ENCODE measurements around the gene KRTAP10-3.

Gene KRTAP10-3

GRCh38 chr21:44519346-44520325, 39.0 kb downstream of the KRTAP10-3 start:
- Histone ChIP-seq H3K27me3 (ENCODE audit: insufficient read depth, low read length) (no peaks in the 10 kb centered on the region), H3K4me1 (ENCODE audit: control insufficient read depth in 1 of 2, insufficient read depth in 2 of 2, low read length in 2 of 2) (peaks cover 3 to 7% of the 10 kb centered on the region in 2 experiments), H2AK5ac (ENCODE audit: low read length) (no peak overlapping the region), H2BK120ac (ENCODE audit: insufficient read depth, low read length, poor library complexity) (no peak overlapping the region), H3K4me3 (ENCODE audit: low read depth, low read length) (no peak overlapping the region), H3K9me3 (ENCODE audit: insufficient read depth, low read depth, low read length) (peaks cover 12% of the 10 kb centered on the region), H4K91ac (ENCODE audit: low read depth, low read length) (no peak overlapping the region), H3K36me3 (ENCODE audit: control insufficient read depth in 1 of 2, insufficient read depth in 2 of 2, low read length in 2 of 2) (no peaks in the 10 kb centered on the region), H4K8ac (ENCODE audit: low read depth, low read length) (no peak overlapping the region), H3K18ac (ENCODE audit: low read length) (no peak overlapping the region), H3K79me1 (ENCODE audit: low read length) (no peaks in the 10 kb centered on the region), H3K9ac (ENCODE audit: low read length) (no peak overlapping the region), H4K12ac (ENCODE audit: low read depth, low read length) (no peak overlapping the region), H3K14ac (ENCODE audit: low read length) (no peak overlapping the region), H2BK5ac (ENCODE audit: low read depth, low read length, poor library complexity) (no peak overlapping the region), H3K4ac (ENCODE audit: low read depth, low read length) (no peak overlapping the region), H2AFZ (ENCODE audit: insufficient read depth, low read length, poor library complexity) (no peak overlapping the region), H3K4me2 (ENCODE audit: low read length) (no peak overlapping the region), H2BK12ac (ENCODE audit: low read length) (no peak overlapping the region), H3K79me2 (ENCODE audit: control insufficient read depth, insufficient read depth, low read length, poor library complexity) (no peaks in the 10 kb centered on the region), H3K23ac (ENCODE audit: low read length) (no peak overlapping the region), H3K27ac (ENCODE audit: low read depth, low read length) (no peak overlapping the region)
- DNase-seq = no peak
- WGBS (ENCODE audit: extremely low coverage, insufficient coverage, insufficient read length) = no CpG with 5 or more reads among the region's 28 CpGs

- Histone ChIP-seq H3K4me1 (ENCODE audit: control insufficient read depth in 1 of 2, insufficient read depth in 2 of 2, low read length in 2 of 2) (peaks cover 3 to 7% of the 10 kb centered on the region in 2 experiments), H3K27me3 (ENCODE audit: insufficient read depth, low read length) (no peaks in the 10 kb centered on the region), H3K9ac (ENCODE audit: low read length) (no peak overlapping the region), H3K4me2 (ENCODE audit: low read length) (no peak overlapping the region), H3K4me3 (ENCODE audit: low read depth, low read length) (no peak overlapping the region), H2BK5ac (ENCODE audit: low read depth, low read length, poor library complexity) (no peak overlapping the region), H3K23ac (ENCODE audit: low read length) (no peak overlapping the region), H2BK12ac (ENCODE audit: low read length) (no peak overlapping the region), H3K27ac (ENCODE audit: low read depth, low read length) (no peak overlapping the region), H4K8ac (ENCODE audit: low read depth, low read length) (no peak overlapping the region), H3K79me1 (ENCODE audit: low read length) (no peaks in the 10 kb centered on the region), H2AK5ac (ENCODE audit: low read length) (no peak overlapping the region), H4K91ac (ENCODE audit: low read depth, low read length) (no peak overlapping the region), H2BK120ac (ENCODE audit: insufficient read depth, low read length, poor library complexity) (no peak overlapping the region), H3K36me3 (ENCODE audit: control insufficient read depth in 1 of 2, insufficient read depth in 2 of 2, low read length in 2 of 2) (no peaks in the 10 kb centered on the region), H3K4ac (ENCODE audit: low read depth, low read length) (no peak overlapping the region), H3K18ac (ENCODE audit: low read length) (no peak overlapping the region), H3K14ac (ENCODE audit: low read length) (no peak overlapping the region), H3K9me3 (ENCODE audit: insufficient read depth, low read depth, low read length) (peaks cover 12% of the 10 kb centered on the region), H2AFZ (ENCODE audit: insufficient read depth, low read length, poor library complexity) (no peak overlapping the region), H3K79me2 (ENCODE audit: control insufficient read depth, insufficient read depth, low read length, poor library complexity) (no peaks in the 10 kb centered on the region), H4K12ac (ENCODE audit: low read depth, low read length) (no peak overlapping the region)
- peak; percentile 45 to 57 for DNase-seq
- no CpG with 5 or more reads among the region's 12 CpGs for WGBS (ENCODE audit: extremely low coverage, insufficient coverage, insufficient read length)
Observed at GRCh38 chr21:44518686-44519085, 39.9 kb downstream of the KRTAP10-3 start.

- Histone ChIP-seq H3K4me2 (ENCODE audit: low read length) (no peak overlapping the region), H4K12ac (ENCODE audit: low read depth, low read length) (no peak overlapping the region), H2BK12ac (ENCODE audit: low read length) (no peak overlapping the region), H3K4me3 (ENCODE audit: low read depth, low read length) (no peak overlapping the region), H3K36me3 (ENCODE audit: control insufficient read depth in 1 of 2, insufficient read depth in 2 of 2, low read length in 2 of 2) (no peaks in the 10 kb centered on the region), H2BK120ac (ENCODE audit: insufficient read depth, low read length, poor library complexity) (no peak overlapping the region), H3K9me3 (ENCODE audit: insufficient read depth, low read depth, low read length) (peaks cover 12% of the 10 kb centered on the region), H3K79me2 (ENCODE audit: control insufficient read depth, insufficient read depth, low read length, poor library complexity) (no peaks in the 10 kb centered on the region), H3K4me1 (ENCODE audit: control insufficient read depth in 1 of 2, insufficient read depth in 2 of 2, low read length in 2 of 2) (peaks cover 3 to 7% of the 10 kb centered on the region in 2 experiments), H2AK5ac (ENCODE audit: low read length) (no peak overlapping the region), H3K4ac (ENCODE audit: low read depth, low read length) (no peak overlapping the region), H3K23ac (ENCODE audit: low read length) (no peak overlapping the region), H4K91ac (ENCODE audit: low read depth, low read length) (no peak overlapping the region), H3K14ac (ENCODE audit: low read length) (no peak overlapping the region), H2AFZ (ENCODE audit: insufficient read depth, low read length, poor library complexity) (no peak overlapping the region), H3K9ac (ENCODE audit: low read length) (no peak overlapping the region), H4K8ac (ENCODE audit: low read depth, low read length) (no peak overlapping the region), H3K79me1 (ENCODE audit: low read length) (no peaks in the 10 kb centered on the region), H3K27me3 (ENCODE audit: insufficient read depth, low read length) (no peaks in the 10 kb centered on the region), H3K18ac (ENCODE audit: low read length) (no peak overlapping the region), H2BK5ac (ENCODE audit: low read depth, low read length, poor library complexity) (no peak overlapping the region), H3K27ac (ENCODE audit: low read depth, low read length) (no peak overlapping the region)
- DNase-seq = peak in 1 of 2 donors; percentile 6
- WGBS (ENCODE audit: extremely low coverage, insufficient coverage, insufficient read length) = no CpG with 5 or more reads among the region's 15 CpGs
Observed at GRCh38 chr21:44517175-44517899, 41.3 kb downstream of the KRTAP10-3 start.

GRCh38 chr21:44516828-44517174, 41.8 kb downstream of the KRTAP10-3 start:
- Histone ChIP-seq H3K23ac (ENCODE audit: low read length) (no peak overlapping the region), H3K79me1 (ENCODE audit: low read length) (no peaks in the 10 kb centered on the region), H3K4me1 (ENCODE audit: control insufficient read depth in 1 of 2, insufficient read depth in 2 of 2, low read length in 2 of 2) (peaks cover 3 to 7% of the 10 kb centered on the region in 2 experiments), H3K9ac (ENCODE audit: low read length) (no peak overlapping the region), H2AFZ (ENCODE audit: insufficient read depth, low read length, poor library complexity) (no peak overlapping the region), H3K27me3 (ENCODE audit: insufficient read depth, low read length) (no peaks in the 10 kb centered on the region), H4K8ac (ENCODE audit: low read depth, low read length) (no peak overlapping the region), H3K4ac (ENCODE audit: low read depth, low read length) (no peak overlapping the region), H2BK12ac (ENCODE audit: low read length) (no peak overlapping the region), H4K91ac (ENCODE audit: low read depth, low read length) (no peak overlapping the region), H3K18ac (ENCODE audit: low read length) (no peak overlapping the region), H3K36me3 (ENCODE audit: control insufficient read depth in 1 of 2, insufficient read depth in 2 of 2, low read length in 2 of 2) (no peaks in the 10 kb centered on the region), H3K4me2 (ENCODE audit: low read length) (no peak overlapping the region), H3K27ac (ENCODE audit: low read depth, low read length) (no peak overlapping the region), H3K9me3 (ENCODE audit: insufficient read depth, low read depth, low read length) (peaks cover 12% of the 10 kb centered on the region), H4K12ac (ENCODE audit: low read depth, low read length) (no peak overlapping the region), H3K14ac (ENCODE audit: low read length) (no peak overlapping the region), H2BK5ac (ENCODE audit: low read depth, low read length, poor library complexity) (no peak overlapping the region), H2BK120ac (ENCODE audit: insufficient read depth, low read length, poor library complexity) (no peak overlapping the region), H3K4me3 (ENCODE audit: low read depth, low read length) (no peak overlapping the region), H2AK5ac (ENCODE audit: low read length) (no peak overlapping the region), H3K79me2 (ENCODE audit: control insufficient read depth, insufficient read depth, low read length, poor library complexity) (no peaks in the 10 kb centered on the region)
- no peak for DNase-seq
- WGBS (ENCODE audit: extremely low coverage, insufficient coverage, insufficient read length) = no CpG with 5 or more reads among the region's 10 CpGs
